ENCODE data around the gene AARS2. TPM values are rescaled to one million over a fixed set of nuclear protein-coding genes. Genes with fewer than 3 reads are reported as not detected.
"Not testable (repeated sequence)": the region's sequence is repeated elsewhere in the genome, so short reads cannot be mapped to it uniquely, and the experiment has no call there.

The AARS2 gene
- polyA plus RNA-seq, 2 of the 4 experiments (the other 2 are of a cell fraction) = 4.3 to 6.2 TPM

DNA sequence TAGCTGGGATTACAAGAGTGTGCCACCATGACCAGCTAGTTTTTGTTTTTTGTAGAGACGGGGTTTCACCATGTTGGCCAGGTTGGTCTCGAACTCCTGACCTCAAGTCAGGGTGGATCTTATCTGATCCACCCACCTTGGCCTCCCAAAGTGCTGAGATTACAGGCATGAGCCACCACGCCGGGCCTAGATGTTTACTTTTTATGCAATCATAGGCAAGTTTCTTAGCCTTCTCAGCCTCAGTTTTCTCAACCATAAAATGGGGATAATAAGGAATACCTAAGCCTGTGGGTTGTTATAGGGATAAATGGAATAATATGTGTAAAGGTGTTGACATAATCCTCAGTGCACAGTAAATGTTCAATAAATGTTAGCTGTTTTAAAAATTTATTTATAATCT, 39.1 kb upstream of the AARS2 start:
- Histone ChIP-seq H3K27ac (no peak overlapping the region), H3K4me3 (no peak overlapping the region), H3K4me2 (no peak overlapping the region), H3K9me3 (peaks cover 2% of the 10 kb centered on the region; the same call in 1 of the 3 replicates), H3K4me1 (no peaks in the 10 kb centered on the region)
- FAIRE-seq = no peak
- ATAC-seq = no peak
- 64% methylated on average over 4 of the region's 4 CpGs for WGBS (ENCODE audit: missing lambda C conversion rate)
- CTCF ChIA-PET = interaction anchor here (3.0 kb wide), 1 partner anchor 14 kb away, joined by 11 read pairs; no protein-coding TSS in a partner anchor
- DNase-seq (ENCODE audit: low read depth in 1 of 2, low spot score in 1 of 2) = no peak
- POLR2A ChIA-PET = no interaction called here
- TF ChIP-seq NPAS2 (CRISPR knock-in tag; IDR thresholded peaks at IDR 0.05; ENCODE audit: borderline replicate concordance) = no peak
- TF ChIP-seq RAD21 (conservative IDR thresholded peaks at IDR 0.05 in 1 of 2, IDR thresholded peaks at IDR 0.05 in 1 of 2) = no peak
- no peak for TF ChIP-seq POLR2A (IDR thresholded peaks at IDR 0.05; ENCODE audit: low read length)
- no peak for TF ChIP-seq FOXS1 (CRISPR knock-in tag; IDR thresholded peaks at IDR 0.05)
- TF ChIP-seq, protein P1, sequence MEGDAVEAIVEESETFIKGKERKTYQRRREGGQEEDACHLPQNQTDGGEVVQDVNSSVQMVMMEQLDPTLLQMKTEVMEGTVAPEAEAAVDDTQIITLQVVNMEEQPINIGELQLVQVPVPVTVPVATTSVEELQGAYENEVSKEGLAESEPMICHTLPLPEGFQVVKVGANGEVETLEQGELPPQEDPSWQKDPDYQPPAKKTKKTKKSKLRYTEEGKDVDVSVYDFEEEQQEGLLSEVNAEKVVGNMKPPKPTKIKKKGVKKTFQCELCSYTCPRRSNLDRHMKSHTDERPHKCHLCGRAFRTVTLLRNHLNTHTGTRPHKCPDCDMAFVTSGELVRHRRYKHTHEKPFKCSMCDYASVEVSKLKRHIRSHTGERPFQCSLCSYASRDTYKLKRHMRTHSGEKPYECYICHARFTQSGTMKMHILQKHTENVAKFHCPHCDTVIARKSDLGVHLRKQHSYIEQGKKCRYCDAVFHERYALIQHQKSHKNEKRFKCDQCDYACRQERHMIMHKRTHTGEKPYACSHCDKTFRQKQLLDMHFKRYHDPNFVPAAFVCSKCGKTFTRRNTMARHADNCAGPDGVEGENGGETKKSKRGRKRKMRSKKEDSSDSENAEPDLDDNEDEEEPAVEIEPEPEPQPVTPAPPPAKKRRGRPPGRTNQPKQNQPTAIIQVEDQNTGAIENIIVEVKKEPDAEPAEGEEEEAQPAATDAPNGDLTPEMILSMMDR (IDR thresholded peaks at IDR 0.05) = no peak
- TF ChIP-seq ZFP36 (IDR thresholded peaks at IDR 0.05; ENCODE audit: borderline replicate concordance, partially characterized antibody) = no peak
- TF ChIP-seq HOXB13 (CRISPR knock-in tag; IDR thresholded peaks at IDR 0.05; ENCODE audit: low read depth) = no peak
- no peak for TF ChIP-seq SMC3 (IDR thresholded peaks at IDR 0.05)
- TF ChIP-seq SREBF2 (IDR thresholded peaks at IDR 0.05) = no peak
- TF ChIP-seq PHF8 (IDR thresholded peaks at IDR 0.05; ENCODE audit: borderline replicate concordance, low read depth) = no peak
- TF ChIP-seq, protein P2, sequence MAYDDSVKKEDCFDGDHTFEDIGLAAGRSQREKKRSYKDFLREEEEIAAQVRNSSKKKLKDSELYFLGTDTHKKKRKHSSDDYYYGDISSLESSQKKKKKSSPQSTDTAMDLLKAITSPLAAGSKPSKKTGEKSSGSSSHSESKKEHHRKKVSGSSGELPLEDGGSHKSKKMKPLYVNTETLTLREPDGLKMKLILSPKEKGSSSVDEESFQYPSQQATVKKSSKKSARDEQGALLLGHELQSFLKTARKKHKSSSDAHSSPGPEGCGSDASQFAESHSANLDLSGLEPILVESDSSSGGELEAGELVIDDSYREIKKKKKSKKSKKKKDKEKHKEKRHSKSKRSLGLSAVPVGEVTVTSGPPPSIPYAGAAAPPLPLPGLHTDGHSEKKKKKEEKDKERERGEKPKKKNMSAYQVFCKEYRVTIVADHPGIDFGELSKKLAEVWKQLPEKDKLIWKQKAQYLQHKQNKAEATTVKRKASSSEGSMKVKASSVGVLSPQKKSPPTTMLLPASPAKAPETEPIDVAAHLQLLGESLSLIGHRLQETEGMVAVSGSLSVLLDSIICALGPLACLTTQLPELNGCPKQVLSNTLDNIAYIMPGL (CRISPR knock-in tag; IDR thresholded peaks at IDR 0.05; ENCODE audit: borderline replicate concordance) = no peak

DNA sequence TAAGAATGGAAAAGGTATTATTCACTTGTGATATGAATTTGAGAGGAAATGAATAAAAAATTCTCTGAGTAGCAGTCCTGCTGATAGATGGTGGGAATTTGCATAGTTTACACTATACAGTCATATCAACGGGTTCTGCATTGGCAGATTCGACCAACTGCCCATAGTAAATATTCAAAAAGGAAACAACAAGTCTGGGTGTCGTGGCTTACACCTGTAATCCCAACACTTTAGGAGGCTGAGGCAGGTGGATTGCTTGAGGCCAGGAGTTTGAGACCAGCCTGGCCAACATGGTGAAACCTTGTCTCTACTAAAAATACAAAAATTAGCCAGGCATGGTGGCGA, 37.5 kb upstream of the AARS2 start:
- 38% methylated on average over 4 of the region's 4 CpGs for WGBS (ENCODE audit: missing lambda C conversion rate)
- DNase-seq (ENCODE audit: low read depth in 1 of 2, low spot score in 1 of 2) = not testable (repeated sequence)
- CTCF ChIA-PET = interaction anchor here (0.5 to 3.0 kb wide), 3 partner anchors 12 to 82 kb away, joined by 3 to 11 read pairs (median 3); no protein-coding TSS in a partner anchor

GRCh38 chr6:44349904-44350649, 36.9 kb upstream of the AARS2 start:
- no peak for FAIRE-seq
- POLR2A ChIA-PET = no interaction called here
- Histone ChIP-seq H3K4me2 (no peak overlapping the region), H3K4me3 (no peak overlapping the region), H3K9me3 (no peaks in the 10 kb centered on the region), H3K4me1 (no peaks in the 10 kb centered on the region), H3K27ac (no peak overlapping the region)
- no peak for ATAC-seq
- WGBS (ENCODE audit: missing lambda C conversion rate) = 58% methylated on average over 6 of the region's 6 CpGs
- TF ChIP-seq, protein P3, sequence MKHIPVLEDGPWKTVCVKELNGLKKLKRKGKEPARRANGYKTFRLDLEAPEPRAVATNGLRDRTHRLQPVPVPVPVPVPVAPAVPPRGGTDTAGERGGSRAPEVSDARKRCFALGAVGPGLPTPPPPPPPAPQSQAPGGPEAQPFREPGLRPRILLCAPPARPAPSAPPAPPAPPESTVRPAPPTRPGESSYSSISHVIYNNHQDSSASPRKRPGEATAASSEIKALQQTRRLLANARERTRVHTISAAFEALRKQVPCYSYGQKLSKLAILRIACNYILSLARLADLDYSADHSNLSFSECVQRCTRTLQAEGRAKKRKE (CRISPR knock-in tag; IDR thresholded peaks at IDR 0.05; ENCODE audit: low read depth) = no peak
- TF ChIP-seq FOSB (CRISPR knock-in tag; IDR thresholded peaks at IDR 0.05) (no peak), MAFK (IDR thresholded peaks at IDR 0.05; ENCODE audit: partially characterized antibody) (no peak), CEBPB (IDR thresholded peaks at IDR 0.05) (no peak)
- CTCF ChIA-PET = interaction anchor here (0.5 to 3.0 kb wide), 4 partner anchors 12 to 82 kb away, joined by 3 to 11 read pairs (median 3); no protein-coding TSS in a partner anchor
- DNase-seq (ENCODE audit: low read depth in 1 of 2, low spot score in 1 of 2) = no peak

More for the DNA sequence above, 37.5 kb upstream of the AARS2 start:
- H3K27ac ChIP-seq, POLR2A ChIA-PET, ATAC-seq, H3K9me3 ChIP-seq, H3K4me1 ChIP-seq, H3K4me2 ChIP-seq, H3K4me3 ChIP-seq, FAIRE-seq: not testable (repeated sequence)

DNA sequence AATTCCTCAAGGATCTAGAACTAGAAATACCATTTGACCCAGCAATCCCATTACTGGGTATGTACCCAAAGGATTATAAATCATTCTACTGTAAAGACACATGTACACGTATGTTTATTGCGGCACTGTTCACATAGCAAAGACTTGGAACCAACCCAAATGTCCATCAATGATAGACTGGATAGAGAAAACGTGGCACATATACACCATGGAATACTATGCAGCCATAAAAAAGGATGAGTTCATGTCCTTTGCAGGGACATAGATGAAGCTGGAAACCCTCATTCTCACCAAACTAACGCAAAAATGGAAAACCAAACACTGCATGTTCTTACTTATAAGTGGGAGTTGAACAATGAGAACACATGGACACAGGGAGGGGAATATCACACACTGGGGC, 33.7 kb upstream of the AARS2 start:
- H3K9me3 ChIP-seq; POLR2A ChIA-PET; H3K4me3 ChIP-seq; CTCF ChIA-PET; H3K27ac ChIP-seq; ATAC-seq; FAIRE-seq; DNase-seq (ENCODE audit: low read depth in 1 of 2, low spot score in 1 of 2); H3K4me2 ChIP-seq; H3K4me1 ChIP-seq: not testable (repeated sequence)
- WGBS (ENCODE audit: missing lambda C conversion rate) = 21% methylated on average over 4 of the region's 4 CpGs
